Measurements from ENCODE around the gene MYOM1. TPM values are rescaled to one million over a fixed set of nuclear protein-coding genes. Genes with fewer than 3 reads are reported as not detected.

MYOM1 gene
- total RNA-seq, 1 experiment from 2014 or later: 0.41 TPM

- CTCF ChIA-PET: no interaction called here
Measured at GRCh38 chr18:3084206-3084605, 135.6 kb downstream of the MYOM1 start.

GRCh38 chr18:3083766-3084165, 136.0 kb downstream of the MYOM1 start:
- DNase-seq: no peak
- Histone ChIP-seq H3K27me3 (replicated peaks; ENCODE audit: control insufficient read depth, insufficient read depth, low read length) (no peaks in the 10 kb centered on the region), H3K4me1 (peaks cover 5% of the 10 kb centered on the region; the same call in 1 of the 2 replicates), H3K36me3 (ENCODE audit: control insufficient read depth, insufficient read depth, low read length) (no peaks in the 10 kb centered on the region), H3K4me3 (ENCODE audit: low read depth, low read length) (no peak overlapping the region), H3K9me3 (no peaks in the 10 kb centered on the region)
- no peak overlapping the region for H3K4me3 Mint-ChIP-seq (ENCODE audit: unreplicated experiment)
- ChIA-PET POLR2A (no interaction called here), CTCF (no interaction called here)
- no peaks in the 10 kb centered on the region for H3K36me3 Mint-ChIP-seq (ENCODE audit: insufficient read depth, unreplicated experiment)
- intact Hi-C loops (cut with micrococcal nuclease; ENCODE audit: unreplicated experiment): no loop called here
- H3K27ac Mint-ChIP-seq (ENCODE audit: unreplicated experiment): no peak overlapping the region
- BruUV-seq (replicated peaks): no TSS peak
- H3K27me3 Mint-ChIP-seq (ENCODE audit: insufficient read depth, unreplicated experiment): no peaks in the 10 kb centered on the region
- peaks cover 9% of the 10 kb centered on the region for H3K4me1 Mint-ChIP-seq (ENCODE audit: low read depth, unreplicated experiment)
- no peak for TF ChIP-seq CTCF (IDR thresholded peaks at IDR 0.05; ENCODE audit: insufficient read depth in 1 of 2, low read depth in 1 of 2, low read length in 1 of 2, severe bottlenecking in 1 of 2, unreplicated experiment in 1 of 2)
- no peaks in the 10 kb centered on the region for H3K9me3 Mint-ChIP-seq (ENCODE audit: unreplicated experiment)

More at GRCh38 chr18:3084206-3084605, 135.6 kb downstream of the MYOM1 start:
- no peaks in the 10 kb centered on the region for H3K36me3 Mint-ChIP-seq (ENCODE audit: insufficient read depth, unreplicated experiment)
- H3K27me3 Mint-ChIP-seq (ENCODE audit: insufficient read depth, unreplicated experiment): no peaks in the 10 kb centered on the region
- POLR2A ChIA-PET: no interaction called here
- H3K4me1 Mint-ChIP-seq (ENCODE audit: low read depth, unreplicated experiment): peaks cover 9% of the 10 kb centered on the region
- Histone ChIP-seq H3K4me3 (ENCODE audit: low read depth, low read length) (no peak overlapping the region), H3K36me3 (ENCODE audit: control insufficient read depth, insufficient read depth, low read length) (no peaks in the 10 kb centered on the region), H3K4me1 (peaks cover 5% of the 10 kb centered on the region; the same call in 1 of the 2 replicates), H3K27me3 (replicated peaks; ENCODE audit: control insufficient read depth, insufficient read depth, low read length) (no peaks in the 10 kb centered on the region), H3K9me3 (no peaks in the 10 kb centered on the region)
- TF ChIP-seq CTCF (IDR thresholded peaks at IDR 0.05; ENCODE audit: insufficient read depth in 1 of 2, low read depth in 1 of 2, low read length in 1 of 2, severe bottlenecking in 1 of 2, unreplicated experiment in 1 of 2): no peak
- DNase-seq: no peak
- no peak overlapping the region for H3K27ac Mint-ChIP-seq (ENCODE audit: unreplicated experiment)
- intact Hi-C loops (cut with micrococcal nuclease; ENCODE audit: unreplicated experiment): no loop called here
- BruUV-seq (replicated peaks): no TSS peak
- H3K9me3 Mint-ChIP-seq (ENCODE audit: unreplicated experiment): no peaks in the 10 kb centered on the region
- H3K4me3 Mint-ChIP-seq (ENCODE audit: unreplicated experiment): no peak overlapping the region

- BruUV-seq (replicated peaks): no TSS peak
- Mint-ChIP-seq H3K4me3 (ENCODE audit: unreplicated experiment) (no peak overlapping the region), H3K4me1 (ENCODE audit: low read depth, unreplicated experiment) (no peaks in the 10 kb centered on the region), H3K36me3 (ENCODE audit: insufficient read depth, unreplicated experiment) (no peaks in the 10 kb centered on the region), H3K27ac (ENCODE audit: unreplicated experiment) (no peak overlapping the region), H3K9me3 (ENCODE audit: unreplicated experiment) (no peaks in the 10 kb centered on the region), H3K27me3 (ENCODE audit: insufficient read depth, unreplicated experiment) (no peaks in the 10 kb centered on the region)
- no peak for TF ChIP-seq CTCF (IDR thresholded peaks at IDR 0.05; ENCODE audit: insufficient read depth in 1 of 2, low read depth in 1 of 2, low read length in 1 of 2, severe bottlenecking in 1 of 2, unreplicated experiment in 1 of 2)
- Histone ChIP-seq H3K36me3 (ENCODE audit: control insufficient read depth, insufficient read depth, low read length) (no peaks in the 10 kb centered on the region), H3K27me3 (replicated peaks; ENCODE audit: control insufficient read depth, insufficient read depth, low read length) (no peaks in the 10 kb centered on the region), H3K4me1 (no peaks in the 10 kb centered on the region), H3K9me3 (no peaks in the 10 kb centered on the region), H3K4me3 (ENCODE audit: low read depth, low read length) (no peak overlapping the region)
- ChIA-PET POLR2A (no interaction called here), CTCF (interaction anchor here (1.1 kb wide), 1 partner anchor 19 kb away, joined by 5 read pairs; no protein-coding TSS in a partner anchor)
- DNase-seq: no peak
- intact Hi-C loops (cut with micrococcal nuclease; ENCODE audit: unreplicated experiment): no loop called here
Measured at GRCh38 chr18:3081584-3081991, 138.2 kb downstream of the MYOM1 start.

Data from Caco-2 (cell line).